Measurements from ENCODE around the gene MEIS1.

The MEIS1 gene

GRCh38 chr2:66452214-66452613, 17.3 kb downstream of the MEIS1 start:
- Histone ChIP-seq H3K27me3 (replicated peaks) (peaks cover 6% of the 10 kb centered on the region), H3K4me3 (ENCODE audit: low read depth, low read length) (no peak overlapping the region), H3K27ac (no peak overlapping the region), H3K36me3 (replicated peaks) (no peaks in the 10 kb centered on the region)
- in situ Hi-C loops (cut with HindIII; ENCODE audit: low pct_ligation_motif_present, low sequenced_read_pairs), result no loop called here
- no peak for DNase-seq
- TF ChIP-seq CTCF (IDR thresholded peaks at IDR 0.05; ENCODE audit: low read depth, low read length, missing control alignments), result no peak

GRCh38 chr2:66452917-66453316, 18.0 kb downstream of the MEIS1 start:
- in situ Hi-C loops (cut with HindIII; ENCODE audit: low pct_ligation_motif_present, low sequenced_read_pairs), result no loop called here
- DNase-seq, result no peak
- TF ChIP-seq CTCF (IDR thresholded peaks at IDR 0.05; ENCODE audit: low read depth, low read length, missing control alignments), result no peak
- H3K27ac ChIP-seq, result no peak overlapping the region
- no peak overlapping the region for H3K4me3 ChIP-seq (ENCODE audit: low read depth, low read length)
- peaks cover under 1% of the 10 kb centered on the region for H3K27me3 ChIP-seq (replicated peaks)
- H3K36me3 ChIP-seq (replicated peaks), result no peaks in the 10 kb centered on the region

- no peak for DNase-seq
- no peak for TF ChIP-seq CTCF (IDR thresholded peaks at IDR 0.05; ENCODE audit: low read depth, low read length, missing control alignments)
- no peak overlapping the region for H3K4me3 ChIP-seq (ENCODE audit: low read depth, low read length)
- no peak overlapping the region for H3K27ac ChIP-seq
- no peaks in the 10 kb centered on the region for H3K36me3 ChIP-seq (replicated peaks)
- in situ Hi-C loops (cut with HindIII; ENCODE audit: low pct_ligation_motif_present, low sequenced_read_pairs), result no loop called here
- no peaks in the 10 kb centered on the region for H3K27me3 ChIP-seq (replicated peaks)
These were observed 20.6 kb downstream of the MEIS1 start for GRCh38 chr2:66455490-66455889.

- no peak overlapping the region for H3K27ac ChIP-seq
- in situ Hi-C loops (cut with HindIII; ENCODE audit: low pct_ligation_motif_present, low sequenced_read_pairs), result no loop called here
- no peak for TF ChIP-seq CTCF (IDR thresholded peaks at IDR 0.05; ENCODE audit: low read depth, low read length, missing control alignments)
- H3K36me3 ChIP-seq (replicated peaks), result no peaks in the 10 kb centered on the region
- no peak overlapping the region for H3K4me3 ChIP-seq (ENCODE audit: low read depth, low read length)
- no peak for DNase-seq
- H3K27me3 ChIP-seq (replicated peaks), result no peaks in the 10 kb centered on the region
These were observed 21.5 kb downstream of the MEIS1 start for GRCh38 chr2:66456183-66457041.

GRCh38 chr2:66457545-66457944, 22.6 kb downstream of the MEIS1 start:
- H3K27me3 ChIP-seq (replicated peaks), result no peaks in the 10 kb centered on the region
- TF ChIP-seq CTCF (IDR thresholded peaks at IDR 0.05; ENCODE audit: low read depth, low read length, missing control alignments), result no peak
- no peak overlapping the region for H3K4me3 ChIP-seq (ENCODE audit: low read depth, low read length)
- in situ Hi-C loops (cut with HindIII; ENCODE audit: low pct_ligation_motif_present, low sequenced_read_pairs), result no loop called here
- DNase-seq, result no peak
- H3K36me3 ChIP-seq (replicated peaks), result no peaks in the 10 kb centered on the region
- H3K27ac ChIP-seq, result no peak overlapping the region

- no peak overlapping the region for H3K4me3 ChIP-seq (ENCODE audit: low read depth, low read length)
- no peak overlapping the region for H3K27ac ChIP-seq
- H3K36me3 ChIP-seq (replicated peaks), result no peaks in the 10 kb centered on the region
- in situ Hi-C loops (cut with HindIII; ENCODE audit: low pct_ligation_motif_present, low sequenced_read_pairs), result no loop called here
- H3K27me3 ChIP-seq (replicated peaks), result no peaks in the 10 kb centered on the region
- TF ChIP-seq CTCF (IDR thresholded peaks at IDR 0.05; ENCODE audit: low read depth, low read length, missing control alignments), result no peak
- no peak for DNase-seq
These were observed 25.1 kb downstream of the MEIS1 start for GRCh38 chr2:66460031-66460430.

Data from brain microvascular endothelial cell (primary cell).